ENCODE data around the gene OR2L3.
"Not testable (repeated sequence)": the region's sequence is repeated elsewhere in the genome, so short reads cannot be mapped to it uniquely, and the experiment has no call there.

OR2L3 gene, protein sequence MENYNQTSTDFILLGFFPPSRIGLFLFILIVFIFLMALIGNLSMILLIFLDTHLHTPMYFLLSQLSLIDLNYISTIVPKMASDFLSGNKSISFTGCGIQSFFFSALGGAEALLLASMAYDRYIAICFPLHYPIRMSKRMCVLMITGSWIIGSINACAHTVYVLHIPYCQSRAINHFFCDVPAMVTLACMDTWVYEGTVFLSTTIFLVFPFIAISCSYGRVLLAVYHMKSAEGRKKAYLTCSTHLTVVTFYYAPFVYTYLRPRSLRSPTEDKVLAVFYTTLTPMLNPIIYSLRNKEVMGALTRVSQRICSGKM

DNA sequence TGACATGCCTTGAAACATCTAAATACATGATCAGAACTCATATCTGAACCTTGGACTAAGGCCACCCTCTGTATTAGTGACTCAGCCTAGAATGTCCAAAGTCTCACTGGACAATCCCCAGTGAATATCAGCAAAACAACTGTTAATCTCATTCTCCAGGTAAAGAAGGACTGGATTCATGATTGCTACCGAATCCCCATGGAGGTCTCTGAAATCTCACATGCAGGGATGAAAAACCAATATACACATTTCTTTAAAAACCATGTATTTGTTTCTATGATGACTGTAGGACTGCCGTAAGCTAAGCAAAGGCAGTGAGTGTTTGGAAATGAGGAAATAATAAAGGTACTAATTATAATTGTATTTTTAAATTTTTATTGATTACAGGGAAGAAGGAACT, at the start of gene OR2L3:
OR2L3 (plus strand) TSS at position 301 of the 400 bp plus-strand sequence. CDS start 13,846 bp downstream, outside the sequence.
- DNase-seq, result no peak

DNA sequence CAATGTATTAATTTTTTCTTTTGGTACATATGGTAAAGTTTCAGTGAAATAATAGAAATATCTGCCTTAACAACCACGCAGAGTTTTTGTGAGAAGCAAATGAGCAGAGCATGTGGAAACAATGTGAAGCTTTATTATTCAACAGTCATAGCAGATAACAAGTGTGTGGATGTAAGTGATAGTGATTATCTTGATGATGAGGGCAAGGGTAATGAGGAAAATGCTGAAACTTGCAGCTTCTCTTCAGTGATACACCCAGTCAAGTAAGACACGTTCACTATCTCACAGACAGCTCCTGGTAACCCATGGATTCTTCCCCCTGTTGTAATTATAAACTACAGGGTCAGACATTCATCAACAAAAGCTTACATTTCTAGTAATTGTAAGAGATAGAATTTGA, 47.8 kb upstream of the OR2L3 start:
- DNase-seq, result no peak

DNA sequence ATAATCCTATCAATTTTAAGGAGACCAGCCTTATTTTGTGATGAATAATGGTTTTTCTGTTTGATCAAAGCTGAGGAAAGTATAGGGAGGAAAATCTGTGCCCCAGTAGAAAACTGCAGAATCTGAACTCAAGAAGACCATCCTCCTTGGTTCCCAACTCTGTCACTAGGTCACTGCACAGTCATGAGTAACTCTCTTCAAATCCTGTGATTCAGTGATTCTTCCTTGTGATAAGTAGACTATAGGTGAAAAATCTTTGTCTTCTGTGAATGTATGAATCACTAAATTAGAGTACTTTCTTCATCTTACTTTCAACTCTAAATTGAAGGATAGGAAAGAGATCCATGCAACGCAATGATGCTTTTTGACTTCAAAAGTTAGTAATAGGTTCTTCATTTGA, 46.5 kb upstream of the OR2L3 start:
- no peak for DNase-seq

DNA sequence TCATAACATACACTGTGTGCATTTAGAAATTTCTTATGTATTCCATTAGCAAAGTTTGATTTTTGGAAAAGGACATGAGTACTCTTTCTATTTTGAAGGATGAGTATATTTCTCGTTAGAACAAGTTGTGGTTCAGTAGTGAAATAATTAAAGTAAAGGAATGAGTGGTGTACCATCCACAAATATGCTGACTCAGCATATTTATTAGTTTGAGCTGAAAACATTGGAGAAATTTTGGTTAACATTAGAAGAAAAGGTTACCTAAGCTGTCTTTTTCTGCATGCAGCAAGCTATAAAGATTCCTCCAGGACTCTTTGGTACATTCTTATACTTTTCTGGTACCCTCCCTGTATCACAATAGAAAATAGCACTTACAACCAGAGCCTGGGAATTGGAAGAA, 38.9 kb upstream of the OR2L3 start:
- no peak for DNase-seq

DNA sequence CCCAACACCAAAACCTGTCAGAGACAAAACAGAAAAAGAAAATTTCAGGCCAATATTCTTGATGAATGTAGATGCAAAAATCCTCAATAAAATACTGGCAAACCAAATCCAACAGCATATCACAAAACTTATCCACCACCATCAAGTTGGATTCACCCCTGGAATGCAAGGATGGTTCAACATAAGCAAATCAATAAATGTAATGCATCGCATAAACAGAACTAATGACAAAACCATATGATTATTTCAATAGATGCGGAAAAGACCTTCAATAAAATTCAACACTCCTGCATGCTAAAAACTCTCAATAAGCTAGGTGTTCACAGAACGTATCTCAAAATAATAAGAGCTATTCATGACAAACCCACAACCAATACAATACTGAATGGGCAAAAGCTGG, 37.0 kb upstream of the OR2L3 start:
- DNase-seq, result no peak

DNA sequence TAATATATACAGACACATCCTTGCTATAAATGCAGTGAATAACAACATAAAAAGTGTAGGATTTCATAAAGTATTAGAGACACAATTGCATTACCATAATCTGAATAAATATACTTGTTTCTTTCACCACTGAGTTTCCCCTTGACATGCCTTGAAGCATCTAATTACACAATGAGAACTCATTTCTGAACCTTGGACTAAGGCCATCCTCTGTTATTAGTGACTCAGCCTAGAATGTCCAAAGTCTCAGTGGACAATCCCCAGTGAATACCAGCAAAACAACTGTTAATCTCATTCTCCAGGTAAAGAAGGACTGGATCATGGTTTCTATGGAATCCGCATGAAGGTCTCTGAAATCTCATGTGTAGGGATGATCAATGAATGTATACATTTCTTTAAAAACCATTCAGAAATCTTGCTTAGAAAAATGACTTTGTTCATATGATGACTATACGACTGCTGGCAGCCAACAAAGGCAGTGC, 33.4 kb upstream of the OR2L3 start, which contains the start of gene OR2L5:
OR2L5 (plus strand) TSS at position 432 of the 482 bp plus-strand sequence. CDS start 8,288 bp downstream, outside the sequence.
- DNase-seq, result no peak

DNA sequence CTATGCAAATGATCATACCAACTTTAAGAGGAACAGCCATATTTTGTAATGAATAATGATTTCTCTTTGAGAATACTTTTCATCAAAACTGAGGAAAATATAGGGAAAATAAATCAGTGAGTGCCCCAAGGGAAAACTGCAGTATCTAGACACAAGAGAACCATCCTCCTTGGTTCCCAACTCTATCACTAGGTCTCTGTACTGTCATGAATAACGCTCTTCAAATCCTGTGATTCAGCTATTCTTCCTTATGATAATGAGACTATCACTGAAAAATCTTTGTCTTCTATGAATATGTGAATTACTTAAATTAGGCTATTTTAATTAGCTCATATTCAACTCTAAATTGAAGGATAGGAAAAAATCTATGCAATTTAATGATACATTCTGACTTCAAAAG, 30.8 kb upstream of the OR2L3 start:
- DNase-seq, result no peak

DNA sequence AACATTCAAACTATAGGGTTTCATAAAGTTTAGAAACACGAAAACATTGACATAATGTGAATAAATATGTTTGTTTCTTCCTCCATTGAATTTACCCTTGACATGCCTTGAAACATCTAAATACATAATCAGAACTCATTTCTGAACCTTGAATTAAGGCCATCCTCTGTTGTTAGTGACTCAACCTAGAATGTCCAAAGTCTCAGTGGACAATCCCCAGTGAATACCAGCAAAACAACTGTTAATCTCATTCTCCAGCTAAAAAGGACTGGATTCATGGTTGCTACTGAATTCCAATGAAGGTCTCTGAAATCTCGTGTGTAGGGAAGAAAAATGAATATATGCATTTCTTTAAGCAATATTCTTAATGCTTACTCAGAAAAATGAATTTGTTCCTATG, 16.9 kb upstream of the OR2L3 start, which contains the start of gene OR2L2:
OR2L2 (plus strand) TSS at position 301 of the 400 bp plus-strand sequence. CDS start 8,198 bp downstream, outside the sequence.
- no peak for DNase-seq

DNA sequence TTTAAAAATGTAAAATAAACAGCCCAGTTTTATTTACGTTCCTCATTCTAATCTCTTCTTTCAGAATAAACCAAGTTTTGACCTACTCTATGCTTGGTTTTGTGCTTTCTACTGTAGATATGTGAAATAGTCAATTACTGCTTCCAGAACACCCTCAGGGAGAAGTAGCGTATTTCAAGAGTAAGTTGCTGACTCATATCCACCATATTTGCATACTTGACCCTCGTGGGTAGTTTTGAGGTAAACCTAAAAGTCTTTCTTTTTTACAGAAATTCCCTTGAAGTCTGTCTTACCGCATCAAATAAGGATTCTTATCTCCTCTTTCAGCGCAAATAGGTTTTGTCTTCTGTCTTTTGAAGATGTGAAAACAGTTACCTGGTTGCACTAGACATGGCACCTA, 1.4 kb upstream of the OR2L3 start:
- DNase-seq, result no peak

DNA sequence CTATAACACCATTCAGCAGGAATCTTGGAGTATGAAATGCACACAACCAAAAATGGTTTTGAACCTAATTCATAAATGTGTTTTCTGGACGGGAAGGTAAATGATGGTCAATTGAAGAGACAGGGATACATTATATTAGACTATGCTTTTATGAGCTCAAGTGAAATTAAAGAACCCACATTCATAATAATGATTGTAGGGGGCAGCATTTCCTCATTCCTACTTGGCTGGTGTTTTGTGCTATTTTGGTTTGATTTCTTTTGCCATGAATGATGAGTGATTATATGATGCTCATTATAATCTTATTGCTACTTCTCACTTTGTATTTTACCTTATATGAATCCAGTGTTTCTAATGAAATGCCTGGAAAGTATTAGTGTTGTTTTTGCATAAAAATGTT, 372 bp downstream of the OR2L3 start:
- no peak for DNase-seq

DNA sequence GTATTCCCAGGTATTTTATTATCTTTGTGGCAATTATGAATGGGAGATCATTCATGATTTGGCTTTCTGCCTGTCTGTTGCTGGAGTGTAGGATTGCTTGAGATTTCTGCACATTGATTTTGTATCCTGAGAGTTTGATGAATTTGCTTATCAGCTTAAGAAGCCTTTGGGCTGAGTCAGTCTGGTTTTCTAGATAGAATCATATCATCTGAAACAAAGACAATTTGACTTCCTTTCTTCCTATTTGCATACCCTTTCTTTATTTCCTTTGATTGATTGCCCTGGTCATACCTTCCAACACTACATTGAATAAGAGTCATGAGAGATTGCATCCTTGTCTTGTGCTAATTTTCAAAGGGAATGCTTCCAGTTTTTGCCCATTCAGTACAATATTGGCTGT, 8.0 kb downstream of the OR2L3 start:
- no peak for DNase-seq

DNA sequence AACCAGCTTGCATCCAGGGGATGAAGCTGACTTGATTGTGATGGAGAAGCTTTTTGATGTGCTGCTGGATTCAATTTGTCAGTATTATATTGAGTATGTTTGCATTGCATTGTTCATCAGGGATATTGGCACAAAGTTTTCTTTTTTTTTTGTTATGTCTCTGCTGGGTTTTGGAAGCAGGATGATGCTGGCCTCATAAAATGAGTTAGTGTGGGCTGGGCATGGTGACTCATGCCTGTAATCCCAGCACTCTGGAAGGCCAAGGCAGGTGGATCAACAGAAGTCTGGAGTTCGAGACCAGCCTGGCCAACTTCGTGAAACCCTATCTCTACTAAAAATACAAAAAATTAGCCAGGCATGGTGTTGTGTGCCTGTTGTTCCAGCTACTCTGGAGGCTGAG, 8.6 kb downstream of the OR2L3 start:
- DNase-seq, result no peak

DNA sequence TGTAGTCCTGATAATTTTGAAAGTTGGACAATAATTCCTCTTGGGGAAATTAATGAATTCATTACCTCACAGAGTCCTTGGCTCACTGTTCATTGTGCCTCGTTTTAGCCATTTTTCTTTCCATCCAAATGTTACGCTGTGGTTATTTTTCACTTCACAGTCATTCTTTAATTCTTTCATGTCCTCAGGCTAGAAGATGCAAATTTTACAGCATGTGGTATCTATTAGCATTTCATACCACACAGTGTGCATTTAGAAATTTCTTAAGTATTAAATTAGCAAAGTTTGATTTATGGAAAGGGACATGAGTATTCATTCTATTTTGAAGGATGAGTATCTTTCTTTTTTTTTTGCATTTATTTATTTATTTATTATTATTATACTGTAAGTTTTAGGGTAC, 18.4 kb downstream of the OR2L3 start:
- no peak for DNase-seq

DNA sequence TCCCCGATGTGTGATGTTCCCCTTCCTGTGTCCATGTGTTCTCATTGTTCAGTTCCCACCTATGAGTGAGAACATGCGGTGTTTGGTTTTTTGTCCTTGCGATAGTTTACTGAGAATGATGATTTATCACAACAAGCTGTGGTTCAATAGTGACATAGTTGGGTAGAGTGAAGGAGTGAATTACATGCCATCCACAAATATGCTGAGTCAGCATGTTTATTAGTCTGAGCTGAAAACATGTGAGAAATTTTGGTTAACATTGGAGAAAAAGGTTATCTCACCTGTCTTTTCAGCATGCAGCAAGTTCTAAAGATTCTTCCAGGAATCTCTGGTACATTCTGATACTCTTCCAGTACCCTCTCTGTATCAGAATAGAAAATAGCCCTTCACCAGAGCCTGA, 19.0 kb downstream of the OR2L3 start:
- DNase-seq, result no peak

DNA sequence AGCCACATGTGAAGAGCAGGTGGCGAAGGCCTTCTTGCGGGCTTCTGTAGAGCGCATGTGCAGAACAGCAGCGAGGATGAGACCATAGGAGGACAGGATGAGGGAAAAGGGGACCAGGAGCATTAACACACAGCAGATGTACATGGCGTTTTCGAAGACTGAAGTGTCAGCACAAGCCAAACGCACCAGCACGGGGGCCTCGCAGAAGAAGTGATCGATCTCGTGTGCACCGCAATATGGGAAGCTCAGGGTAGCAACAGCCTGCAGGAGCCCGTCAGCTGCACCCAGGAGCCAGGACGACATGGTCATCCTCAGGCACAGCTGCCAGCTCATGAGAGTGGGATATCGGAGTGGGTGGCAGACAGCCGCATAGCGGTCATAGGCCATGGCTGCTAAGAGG, 37.2 kb downstream of the OR2L3 start:
- DNase-seq, result not testable (repeated sequence)

DNA sequence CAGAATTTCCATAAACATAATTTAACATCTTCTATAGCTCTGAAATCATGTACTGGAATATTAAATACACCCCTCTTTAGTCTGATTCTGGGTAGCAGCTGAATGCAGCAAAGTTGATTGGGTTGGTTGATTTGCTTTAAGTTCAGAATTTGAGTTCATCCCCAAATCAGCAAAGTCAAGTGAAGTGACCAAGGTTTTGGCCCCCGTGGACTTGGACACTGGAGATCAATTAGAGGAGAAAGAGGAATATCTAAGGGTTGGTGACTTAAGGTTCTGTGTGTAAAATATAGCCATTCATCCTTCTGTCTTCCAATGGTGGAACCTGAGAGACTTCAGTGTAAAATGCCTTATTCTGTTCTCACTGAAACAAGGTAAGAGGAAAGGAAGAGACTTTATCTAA, 48.2 kb downstream of the OR2L3 start, which contains the start of gene OR2L13:
OR2L13 (plus strand) TSS at position 301 of the 400 bp plus-strand sequence. CDS start 4,192 bp downstream, outside the sequence.
- DNase-seq, result no peak

DNA sequence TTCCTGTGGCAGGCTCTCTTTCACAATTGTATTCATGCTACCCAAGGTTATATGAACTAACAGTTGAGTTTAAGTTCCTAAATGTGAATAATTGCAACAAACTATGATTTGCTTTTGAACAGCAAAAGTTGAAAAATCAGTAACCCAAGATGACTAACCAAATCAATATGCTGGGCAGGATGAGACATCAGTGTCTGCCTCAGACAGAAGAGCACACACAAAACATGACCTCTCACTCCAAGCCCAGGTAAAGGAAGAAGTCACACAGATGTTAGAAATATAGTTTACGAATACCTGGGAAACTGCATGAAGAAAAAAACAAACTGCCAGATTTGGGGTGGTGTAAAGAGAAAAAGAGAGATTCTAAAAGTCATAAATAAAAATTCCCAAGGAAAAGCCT, 51.9 kb downstream of the OR2L3 start:
- no peak for DNase-seq

DNA sequence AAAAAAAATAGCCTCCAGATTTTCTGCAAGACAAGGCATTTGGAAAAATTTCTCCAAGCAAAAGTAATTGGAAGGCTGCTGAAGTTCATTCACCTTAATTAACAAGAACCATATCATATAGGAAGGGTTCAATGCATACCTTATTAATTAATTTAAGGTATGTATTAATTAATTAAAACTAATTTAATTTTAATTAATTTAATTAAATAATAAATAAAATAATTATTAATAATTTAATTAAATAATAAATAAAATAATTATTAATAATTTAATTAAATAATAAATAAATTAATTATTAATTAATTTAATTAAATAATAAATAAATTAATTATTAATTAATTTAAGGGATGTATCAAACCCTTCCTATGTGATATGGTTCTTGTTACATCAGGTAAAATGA, 56.2 kb downstream of the OR2L3 start:
- DNase-seq, result no peak

DNA sequence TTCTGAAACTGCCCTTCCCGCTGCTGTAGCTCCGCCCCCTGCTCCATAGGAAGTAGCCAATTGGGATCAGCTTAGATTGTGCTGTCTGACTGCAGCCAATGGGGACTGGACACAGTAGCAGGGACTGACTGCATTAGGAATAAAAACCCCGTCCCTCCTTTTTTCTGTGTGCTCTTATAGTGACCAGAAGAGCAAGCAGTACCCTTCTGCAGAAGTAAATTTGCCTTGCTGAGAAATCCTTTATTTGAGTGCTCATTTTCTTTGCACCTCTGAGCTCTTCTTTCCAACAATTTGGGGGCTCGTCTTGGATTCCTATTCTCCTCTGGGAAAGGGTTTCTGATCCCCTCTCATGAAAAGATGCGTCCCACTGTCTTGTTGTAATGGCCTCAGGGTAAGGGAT, 64.5 kb downstream of the OR2L3 start:
- DNase-seq, result no peak
